22Rv1 (cell line): ENCODE data around the gene KIAA2012.

Experiments
- CTCF ChIP-seq: fragments of 450-650 bp; IDR thresholded peaks from 2 replicates; pipeline ENCODE4 v1.5.1; 2017; ENCODE audit warnings: mild to moderate bottlenecking
- ZFX ChIP-seq: fragments of 450-650 bp; IDR thresholded peaks from 2 replicates; pipeline ENCODE4 v1.6.1; 2017; ENCODE audit warnings: antibody characterized with exemption, borderline replicate concordance

- TF ChIP-seq CTCF (peak; percentile 35), ZFX (no peak)
Measured at GRCh38 chr2:202056611-202057010, 16.4 kb upstream of the KIAA2012 start.
